Left colon (tissue), 2 donors: Measurements from ENCODE around the gene CHCHD6. TPM values are rescaled to one million over a fixed set of nuclear protein-coding genes. Genes with fewer than 3 reads are reported as not detected.

Experiments
- ATAC-seq: fragments of 200-7000 bp; cut with Tn5 transposase; one replicate; pipeline ENCODE4 v1.9.1; 2020; ENCODE audit warnings: mild to moderate bottlenecking, moderate library complexity
- DNase-seq, 2 donors: peaks; one replicate each; pipeline ENCODE4 v3.0.0-alpha.2; 2020
- intact Hi-C, 2 donors: fragments of 100-400 bp; cut with DNase I in 1 of 2; cut with micrococcal nuclease in 1 of 2; formaldehyde crosslinking; loops; one replicate each; pipeline versions ENCODE4 v1.11.2 to v1.14.0; 2022; cut with DNase I, micrococcal nuclease
- total RNA-seq, 2 donors: library from RNA; stranded (reverse); fragmentation: NEBNext Ultra II Directional; extraction: Animal tissue kit (Norgen Biotek cat#: 25700); gene quantifications; one replicate each; pipeline ENCODE4 v1.2.1, GENCODE V29; 2021
- donor health status: DM: no; HTN: no; CAD: no.
- donor health status: DM: yes; HTN: yes; CAD: no.

CHCHD6 gene
- total RNA-seq, 2 donors from 2014 or later: 8.9 to 11.4 TPM

- intact Hi-C loops: no loop called here
- DNase-seq (no peak), ATAC-seq (no peak)
These were observed 293.5 kb downstream of the CHCHD6 start for GRCh38 chr3:126997455-126998038.

DNA sequence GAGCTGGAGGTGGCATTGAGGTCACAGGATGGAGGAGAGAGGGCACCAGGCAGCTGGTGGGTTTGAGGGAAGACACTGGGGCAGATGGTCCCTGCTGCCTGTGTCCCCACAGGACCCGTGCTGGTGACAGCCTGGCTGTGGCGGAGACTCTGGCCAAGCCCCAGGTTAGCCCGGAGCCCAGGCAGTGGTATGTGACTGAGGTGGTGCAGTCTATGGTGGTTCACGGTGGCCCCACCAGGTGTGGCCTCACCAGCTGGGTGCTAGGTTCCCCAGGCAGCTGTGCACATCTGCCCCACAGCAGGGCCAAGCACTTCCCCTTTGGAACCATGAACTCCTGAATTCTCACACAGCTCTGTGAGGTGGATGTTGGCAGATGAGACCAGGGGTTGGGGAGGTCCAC, 294.3 kb downstream of the CHCHD6 start:
- peak; percentile 57 for ATAC-seq
- intact Hi-C loops: no loop called here

GRCh38 chr3:126998728-126999127, 294.7 kb downstream of the CHCHD6 start:
- peak; percentile 72 for ATAC-seq
- intact Hi-C loops: no loop called here
- DNase-seq: peak; percentile 55 to 64

More for the DNA sequence above, 294.3 kb downstream of the CHCHD6 start:
- no peak for DNase-seq

GRCh38 chr3:126999383-126999782, 295.3 kb downstream of the CHCHD6 start:
- no peak for DNase-seq
- intact Hi-C loops: no loop called here
- ATAC-seq: no peak

- intact Hi-C loops: no loop called here
- ATAC-seq: no peak
- no peak for DNase-seq
These were observed 296.1 kb downstream of the CHCHD6 start for GRCh38 chr3:127000119-127000518.

DNA sequence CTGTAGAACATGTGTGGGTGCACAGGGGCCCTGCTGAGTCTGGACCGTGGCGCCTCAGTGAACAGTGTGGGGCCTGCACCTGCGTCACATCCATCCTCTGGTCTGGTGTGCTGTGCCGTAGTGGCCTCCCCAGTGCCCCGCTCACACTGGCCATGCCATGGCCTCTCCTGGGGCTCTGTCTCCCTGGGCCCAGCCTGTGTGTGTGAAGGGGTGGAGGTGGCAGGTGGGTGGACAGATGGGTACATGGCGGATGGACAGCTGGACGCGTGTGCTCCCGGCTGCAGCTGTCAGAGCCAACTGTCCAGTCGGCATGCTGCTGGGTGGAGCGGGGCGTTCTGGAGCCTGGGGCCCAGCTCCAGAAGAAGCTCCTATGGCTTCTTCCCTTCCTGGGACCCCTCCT, 296.7 kb downstream of the CHCHD6 start:
- ATAC-seq (no peak), DNase-seq (no peak)
- intact Hi-C loops: no loop called here

DNA sequence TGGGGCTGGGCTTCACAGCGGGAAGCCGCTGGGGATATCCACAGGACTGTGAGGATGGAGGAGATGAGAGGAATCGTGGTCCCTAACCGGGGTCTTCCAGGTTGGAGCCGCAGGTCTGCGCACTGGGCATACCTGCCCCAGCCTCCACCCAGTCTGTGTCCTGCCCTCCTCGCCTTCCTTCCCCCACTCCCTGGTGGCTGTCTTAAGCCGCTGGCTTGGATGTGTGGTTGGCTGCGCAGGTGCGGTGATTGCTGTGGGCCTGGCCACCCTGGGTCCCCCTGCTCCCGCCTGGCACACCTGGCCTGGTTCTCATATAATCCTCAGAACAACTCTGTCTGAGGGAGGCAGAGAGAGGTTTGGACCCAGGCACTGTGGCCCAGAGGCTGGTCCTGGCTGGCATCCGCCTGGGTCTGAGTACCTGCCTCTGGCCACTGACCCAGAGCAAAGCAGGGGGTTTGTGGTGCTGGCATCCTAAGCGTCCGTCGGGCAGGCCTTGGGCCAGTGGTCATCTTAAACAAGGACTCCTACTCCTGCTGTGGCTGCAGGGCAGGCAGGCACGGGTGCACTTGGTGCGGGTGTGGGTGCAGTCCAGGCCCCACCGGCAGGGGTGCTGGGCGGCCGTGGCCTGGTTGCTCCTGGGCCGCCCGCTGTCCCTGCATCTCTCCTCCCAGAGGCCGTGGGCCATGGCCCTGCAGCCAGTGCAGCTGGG, 297.6 kb downstream of the CHCHD6 start:
- intact Hi-C loops: no loop called here
- DNase-seq: no peak

DNA sequence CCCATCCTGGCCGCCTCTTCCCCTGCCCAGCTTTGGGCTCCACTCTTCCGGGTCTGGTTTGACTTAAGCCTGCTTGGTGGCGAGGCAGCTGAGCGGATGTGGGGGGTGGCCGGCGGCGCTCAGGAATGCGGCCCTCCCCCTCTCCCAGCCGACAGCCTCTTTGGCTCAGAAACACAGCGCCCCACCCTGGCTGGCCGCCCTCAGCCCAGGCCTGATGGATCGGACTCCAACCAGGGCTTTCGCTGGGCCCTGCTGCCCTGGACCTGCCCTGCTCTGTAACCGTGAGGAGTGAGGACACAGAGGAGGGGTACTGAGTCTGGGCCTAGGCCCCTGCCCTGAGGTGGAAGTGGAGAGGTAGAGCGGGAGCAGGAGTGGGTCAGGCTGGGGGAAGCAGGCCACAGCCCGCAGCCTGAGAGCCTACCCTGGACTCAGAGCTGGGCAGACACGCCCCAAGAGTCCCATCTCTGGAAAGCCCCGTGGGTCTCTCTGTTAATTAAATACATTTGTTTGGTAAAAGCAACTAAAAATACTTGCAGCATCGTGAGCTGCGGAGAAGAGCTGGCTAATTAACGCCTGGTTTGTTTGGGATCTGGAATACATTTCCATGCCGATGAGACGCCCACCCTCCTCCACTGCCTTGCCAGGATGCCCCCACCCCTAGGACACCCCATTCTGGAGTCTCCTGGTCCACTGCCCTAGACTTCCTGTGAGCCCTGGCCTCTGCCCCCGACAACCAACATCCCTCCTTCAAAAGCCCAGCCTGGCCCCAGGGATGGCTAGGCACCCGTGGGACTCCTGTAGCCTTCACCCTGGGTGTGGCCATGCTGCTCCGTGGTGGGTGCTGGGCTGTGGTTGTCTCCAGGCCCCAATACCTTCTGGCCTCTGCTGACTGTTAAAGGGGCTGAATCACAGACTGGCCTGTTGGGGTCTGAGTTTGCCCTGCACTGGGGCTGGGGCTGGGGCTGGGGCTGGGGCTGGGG, 298.4 kb downstream of the CHCHD6 start:
- ATAC-seq (peak; percentile 13), DNase-seq (peak; percentile 45 to 58)
- intact Hi-C loops: no loop called here

More for the DNA sequence above, 297.6 kb downstream of the CHCHD6 start:
- ATAC-seq: no peak

DNA sequence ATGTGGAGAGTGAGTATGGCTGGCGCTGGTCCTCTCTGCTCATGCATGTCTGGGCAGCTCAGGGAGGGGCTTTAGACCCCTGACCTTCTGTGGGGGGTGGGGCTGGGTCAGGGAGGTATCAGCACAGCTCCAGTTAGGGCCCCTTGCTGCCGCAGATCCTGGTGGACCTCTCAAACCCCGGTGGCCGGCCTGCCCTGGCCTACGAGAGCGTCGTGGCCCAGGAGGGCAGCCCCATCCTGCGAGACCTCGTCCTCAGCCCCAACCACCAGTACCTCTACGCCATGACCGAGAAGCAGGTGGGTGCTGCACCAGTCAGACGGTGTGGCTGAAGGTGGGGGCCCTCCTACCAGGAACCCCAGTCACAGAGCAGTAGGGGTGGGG, 299.1 kb downstream of the CHCHD6 start:
- intact Hi-C loops: no loop called here
- DNase-seq (no peak), ATAC-seq (no peak)

DNA sequence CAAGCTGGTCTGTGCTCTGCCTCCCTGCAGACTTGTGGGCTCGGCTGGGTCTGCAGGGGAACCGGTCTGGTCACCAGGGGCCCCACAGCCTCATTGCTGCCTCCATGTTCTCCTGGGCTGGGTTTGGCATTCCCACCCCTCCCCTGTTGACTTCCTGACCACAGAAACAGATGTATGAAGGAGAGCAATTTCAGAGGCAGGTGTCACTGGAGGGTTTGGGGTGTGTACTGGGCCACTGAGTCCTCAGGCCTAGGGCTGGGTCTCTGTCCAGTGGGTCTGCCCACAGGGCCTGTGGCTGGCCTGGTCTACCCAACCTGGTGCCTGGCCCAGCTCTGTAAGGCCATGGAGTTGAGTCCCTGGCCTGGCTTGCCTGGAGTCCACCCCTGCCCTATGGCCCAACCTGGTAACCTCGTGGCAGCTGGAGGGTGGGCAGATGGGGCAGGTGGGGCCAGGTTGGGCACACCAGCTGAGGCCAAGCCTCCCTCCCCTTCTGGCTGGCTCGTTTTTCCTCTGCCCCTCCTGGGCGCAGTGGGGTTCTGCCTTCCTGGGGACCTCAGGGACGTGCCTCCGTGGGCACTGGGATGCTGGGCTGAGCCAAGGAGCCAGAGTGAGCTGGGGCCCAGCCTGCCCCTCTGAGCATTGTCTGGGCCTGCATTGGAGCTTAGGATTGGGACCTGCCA, 299.7 kb downstream of the CHCHD6 start:
- intact Hi-C loops: no loop called here
- DNase-seq (no peak), ATAC-seq (no peak)

- ATAC-seq (no peak), DNase-seq (no peak)
- intact Hi-C loops: no loop called here
These were observed 300.8 kb downstream of the CHCHD6 start for GRCh38 chr3:127004641-127005397.

- DNase-seq (no peak), ATAC-seq (no peak)
- intact Hi-C loops: no loop called here
These were observed 301.9 kb downstream of the CHCHD6 start for GRCh38 chr3:127005864-127006500.

- ATAC-seq (no peak), DNase-seq (no peak)
- intact Hi-C loops: no loop called here
These were observed 302.9 kb downstream of the CHCHD6 start for GRCh38 chr3:127006781-127007436.

- ATAC-seq (no peak), DNase-seq (no peak)
- intact Hi-C loops: no loop called here
These were observed 304.2 kb downstream of the CHCHD6 start for GRCh38 chr3:127008236-127008635.

GRCh38 chr3:127009531-127009930, 305.5 kb downstream of the CHCHD6 start:
- ATAC-seq (no peak), DNase-seq (no peak)
- intact Hi-C loops: no loop called here
